GM18858 (cell line): ENCODE data around the gene DMRTB1.

Source experiments
- ATAC-seq: cut with Tn5 transposase; IDR thresholded peaks from one replicate; pipeline ENCODE4 v1.9.1; 2021; ENCODE audit not compliant: unreplicated experiment

Gene DMRTB1

GRCh38 chr1:53462769-53463501, 3.7 kb downstream of the DMRTB1 start:
- no peak for ATAC-seq

- no peak for ATAC-seq
These were observed 5.0 kb downstream of the DMRTB1 start for GRCh38 chr1:53463961-53464899.

GRCh38 chr1:53465023-53465957, 6.1 kb downstream of the DMRTB1 start:
- ATAC-seq = no peak

- no peak for ATAC-seq
These were observed 8.2 kb downstream of the DMRTB1 start for GRCh38 chr1:53467391-53467790.

- ATAC-seq = no peak
These were observed 9.2 kb downstream of the DMRTB1 start for GRCh38 chr1:53468374-53468773.

GRCh38 chr1:53469373-53469772, 10.2 kb downstream of the DMRTB1 start:
- ATAC-seq = no peak

- no peak for ATAC-seq
These were observed 11.0 kb downstream of the DMRTB1 start for GRCh38 chr1:53470155-53470554.

- ATAC-seq = no peak
These were observed 11.4 kb downstream of the DMRTB1 start for GRCh38 chr1:53470584-53470983.

GRCh38 chr1:53471000-53471399, 11.8 kb downstream of the DMRTB1 start:
- no peak for ATAC-seq

GRCh38 chr1:53473463-53473862, 14.3 kb downstream of the DMRTB1 start:
- no peak for ATAC-seq

GRCh38 chr1:53475664-53476063, 16.5 kb downstream of the DMRTB1 start:
- ATAC-seq = no peak

GRCh38 chr1:53476579-53476978, 17.4 kb downstream of the DMRTB1 start:
- ATAC-seq = no peak

- ATAC-seq = no peak
These were observed 18.7 kb downstream of the DMRTB1 start for GRCh38 chr1:53477651-53478501.

GRCh38 chr1:53478502-53478818, 19.3 kb downstream of the DMRTB1 start:
- ATAC-seq = no peak

- ATAC-seq = no peak
These were observed 21.5 kb downstream of the DMRTB1 start for GRCh38 chr1:53480678-53481077.

- ATAC-seq = no peak
These were observed 22.3 kb downstream of the DMRTB1 start for GRCh38 chr1:53481456-53481855.

GRCh38 chr1:53482441-53483153, 23.4 kb downstream of the DMRTB1 start:
- ATAC-seq = no peak

- ATAC-seq = no peak
These were observed 24.0 kb downstream of the DMRTB1 start for GRCh38 chr1:53483170-53483569.

- ATAC-seq = no peak
These were observed 24.5 kb downstream of the DMRTB1 start for GRCh38 chr1:53483656-53484055.
